Fibroblast of peridontal ligament (primary cell): ENCODE results near the gene MYH16.
"Not testable (repeated sequence)": the region's sequence is repeated elsewhere in the genome, so short reads cannot be mapped to it uniquely, and the experiment has no call there.

Experiments used
- DNase-seq: peaks from one replicate; pipeline ENCODE4 v3.0.0-alpha.2; 2010; ENCODE audit errors: extremely low read depth

Gene MYH16

DNA sequence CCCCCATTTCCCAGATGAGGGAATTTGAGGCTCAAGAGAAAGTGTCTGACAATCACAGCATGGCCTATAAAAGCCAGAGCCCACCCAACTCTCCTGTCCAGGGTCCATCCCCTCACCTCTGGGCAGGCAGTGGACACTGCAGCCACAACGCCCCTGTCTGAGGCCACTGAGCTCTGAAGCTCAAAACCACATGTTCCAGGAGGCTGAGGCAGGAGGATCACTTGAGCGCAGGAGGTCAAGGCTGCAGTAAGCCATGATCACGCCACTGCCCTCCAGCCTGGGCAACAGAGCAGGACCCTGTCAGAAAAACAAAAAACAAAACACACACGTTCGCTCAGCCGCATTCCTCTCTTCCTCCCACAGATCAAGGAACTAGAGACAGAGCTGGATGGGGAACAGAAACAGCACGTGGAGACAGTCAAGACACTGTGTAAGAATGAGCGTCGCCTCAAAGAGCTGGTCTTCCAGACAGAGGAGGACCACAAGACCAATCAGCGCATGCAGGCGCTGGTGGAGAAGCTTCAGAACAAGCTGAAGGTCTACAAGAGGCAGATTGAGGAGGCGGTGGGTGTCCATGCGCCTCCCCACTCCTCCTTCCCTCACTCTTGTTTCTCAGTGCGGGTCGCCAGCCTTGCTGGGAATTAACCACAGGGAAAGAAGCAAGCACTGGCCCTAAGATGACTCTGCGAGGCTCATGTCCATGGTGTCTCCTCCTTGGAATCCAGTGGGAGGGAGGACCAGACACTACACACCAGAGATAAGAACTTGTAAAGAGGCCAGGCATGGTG lies 33.0 kb downstream of the MYH16 start:
- no peak for DNase-seq

DNA sequence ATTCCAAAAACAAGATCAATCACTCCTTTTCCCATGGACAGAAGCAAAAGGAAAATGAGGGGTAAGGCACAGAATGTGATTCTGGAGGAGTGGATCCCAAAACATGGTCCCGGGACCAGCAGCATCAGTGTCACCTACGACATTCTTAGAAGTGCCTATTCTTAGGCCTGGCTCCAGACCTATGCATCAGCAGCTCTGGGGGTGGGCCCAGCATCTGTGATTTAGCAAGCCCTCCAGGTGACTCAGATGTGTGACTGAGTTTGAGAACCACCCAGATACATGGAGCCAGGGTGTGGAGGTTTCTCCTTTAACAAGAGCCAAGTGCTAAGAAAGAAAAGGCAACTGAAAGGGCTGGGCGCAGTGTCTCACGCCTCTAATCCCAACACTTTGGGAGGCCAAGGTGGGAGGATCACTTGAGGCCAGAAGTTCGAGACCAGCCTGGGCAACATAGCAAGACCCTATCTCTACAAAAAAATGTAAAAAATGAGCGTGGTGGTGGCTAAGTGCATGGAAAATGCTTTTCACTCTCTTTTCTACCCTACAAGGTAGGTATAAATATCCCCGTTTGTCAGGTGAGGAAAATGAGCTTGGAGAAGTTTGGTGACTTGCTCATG lies 35.9 kb downstream of the MYH16 start:
- no peak for DNase-seq

DNA sequence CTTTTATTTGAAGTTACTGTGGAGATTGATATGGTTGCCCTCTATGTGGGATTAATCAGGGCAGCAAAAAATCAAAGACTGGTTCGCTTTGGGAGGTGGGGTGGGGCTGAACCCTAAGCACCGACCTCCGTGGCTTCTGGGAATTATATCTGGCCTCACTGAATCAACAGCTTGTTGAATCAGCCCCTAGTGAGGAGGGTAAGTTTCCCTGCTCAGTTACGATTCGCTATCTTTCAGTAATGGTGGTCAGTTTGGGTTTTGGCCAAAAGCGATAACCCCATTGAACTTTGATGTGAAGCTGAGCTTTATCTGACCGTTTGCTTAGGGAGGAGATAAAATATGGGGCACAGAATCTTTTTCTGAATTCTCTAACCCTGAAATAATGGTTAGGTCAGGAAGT lies 36.5 kb downstream of the MYH16 start:
- DNase-seq = no peak

DNA sequence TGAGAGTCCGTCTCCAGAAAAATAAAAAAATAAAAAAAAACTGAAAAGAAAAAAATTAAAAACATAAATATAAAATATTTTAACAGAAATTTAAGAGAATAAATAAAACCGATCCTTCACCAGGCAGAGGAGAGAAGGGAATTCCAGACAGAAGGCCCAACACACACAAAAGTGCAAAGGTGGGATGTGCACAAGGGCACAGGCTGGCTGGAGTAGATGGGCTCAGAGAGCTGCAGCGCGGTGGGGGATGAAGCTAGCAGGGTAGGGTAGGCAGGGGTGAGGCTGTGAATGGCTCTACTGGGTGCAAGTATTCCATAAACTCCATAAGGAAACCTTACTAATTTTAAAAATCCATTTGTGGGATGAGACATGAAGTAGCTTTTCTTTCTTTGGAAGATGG lies 37.4 kb downstream of the MYH16 start:
- DNase-seq = no peak

DNA sequence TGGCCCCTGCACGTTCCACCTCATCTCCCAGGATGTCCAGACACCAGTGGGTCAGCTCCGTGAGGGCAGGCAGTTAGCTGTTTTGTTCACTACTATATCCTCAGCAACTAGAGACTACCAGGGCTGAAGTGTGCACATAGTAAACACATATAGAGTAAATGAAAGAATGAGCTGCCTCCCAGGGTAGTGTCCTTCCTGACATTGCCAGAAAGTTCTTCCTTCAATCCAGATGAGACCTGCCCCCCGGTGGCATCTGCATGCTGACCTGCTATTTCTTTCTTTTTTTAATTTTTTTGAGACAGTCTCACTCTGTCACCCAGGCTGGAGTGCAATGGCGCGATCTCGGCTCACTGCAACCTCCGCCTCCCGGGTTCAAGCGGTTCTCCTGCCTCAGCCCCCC lies 39.1 kb downstream of the MYH16 start:
- no peak for DNase-seq

DNA sequence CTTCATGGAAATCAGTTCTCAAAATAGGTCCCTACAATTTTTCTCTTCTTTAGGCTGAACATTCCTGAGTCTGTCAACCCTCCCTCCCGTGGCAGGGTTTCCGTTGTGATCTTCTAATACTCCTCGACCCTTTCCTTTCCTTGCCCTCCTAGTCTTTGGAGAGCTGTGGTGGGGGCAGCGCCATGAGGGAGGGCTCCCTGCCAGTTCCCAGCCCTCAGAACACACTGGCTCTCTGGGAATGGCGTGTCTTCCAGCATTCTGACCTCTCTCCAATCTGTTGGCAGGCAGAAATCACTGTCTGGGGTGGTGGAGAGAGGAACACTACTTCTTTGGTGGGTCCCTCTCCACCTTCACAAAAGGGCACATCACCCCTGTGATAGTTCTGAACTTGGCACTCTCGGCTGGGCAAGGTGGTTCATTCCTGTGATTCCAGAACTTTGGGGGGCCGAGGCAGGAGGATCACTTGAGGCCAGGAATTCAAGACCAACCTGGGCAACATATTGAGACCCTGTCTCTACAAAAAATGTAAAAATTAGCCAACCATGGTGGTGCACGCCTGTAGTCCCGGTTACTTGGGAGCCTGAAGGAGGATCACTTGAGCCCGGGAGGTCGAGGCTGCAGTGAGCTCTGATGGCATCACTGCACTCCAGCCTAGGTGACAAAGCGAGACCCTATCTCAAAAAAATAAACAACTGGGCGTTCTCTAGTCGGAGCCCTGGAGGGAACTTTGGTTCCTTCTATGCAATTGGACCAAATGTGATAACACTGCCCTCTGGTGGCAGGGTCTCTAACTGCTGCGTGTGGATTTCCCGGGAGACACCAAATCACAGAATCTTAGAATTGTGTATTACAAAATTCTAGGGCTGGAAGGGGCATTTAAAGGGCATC lies 39.9 kb downstream of the MYH16 start:
- peak; percentile 79 for DNase-seq

DNA sequence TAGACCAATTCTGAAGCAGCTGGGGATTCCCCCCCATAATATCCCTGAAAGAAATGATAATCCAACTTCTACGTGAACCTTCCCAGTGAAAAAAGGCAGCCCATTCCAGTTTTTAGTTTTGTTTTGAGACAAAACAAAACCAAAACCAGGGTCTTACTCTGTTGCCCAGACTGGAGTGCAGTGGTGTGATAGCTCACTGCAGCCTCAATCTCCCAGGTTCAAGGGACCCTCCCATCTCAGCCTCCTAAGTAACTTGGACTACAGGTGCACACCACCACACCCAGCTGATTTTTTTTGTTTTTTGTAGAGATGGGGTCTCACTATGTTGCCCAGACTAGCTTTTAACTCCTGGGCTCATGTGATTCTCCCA lies 40.5 kb downstream of the MYH16 start:
- no peak for DNase-seq

DNA sequence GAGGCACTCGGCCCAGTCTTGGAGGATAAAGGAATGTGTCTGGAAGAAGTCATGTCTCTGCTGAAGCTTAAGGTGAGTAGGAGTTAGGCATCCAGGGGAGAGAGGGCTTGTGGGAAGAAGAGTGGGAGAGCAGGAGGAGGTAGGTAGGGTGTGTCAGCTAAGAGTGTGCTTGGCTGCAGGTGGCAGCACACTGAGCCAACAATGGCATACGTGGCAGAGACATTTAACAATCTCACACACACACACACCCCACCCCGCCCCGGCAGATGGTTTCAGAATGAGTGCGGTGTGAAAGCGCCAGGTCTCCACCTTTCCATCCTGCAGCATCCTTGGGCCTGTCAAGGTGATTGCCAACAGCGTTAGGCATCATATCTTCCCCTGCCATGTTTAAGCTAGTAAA lies 41.9 kb downstream of the MYH16 start:
- DNase-seq = no peak

DNA sequence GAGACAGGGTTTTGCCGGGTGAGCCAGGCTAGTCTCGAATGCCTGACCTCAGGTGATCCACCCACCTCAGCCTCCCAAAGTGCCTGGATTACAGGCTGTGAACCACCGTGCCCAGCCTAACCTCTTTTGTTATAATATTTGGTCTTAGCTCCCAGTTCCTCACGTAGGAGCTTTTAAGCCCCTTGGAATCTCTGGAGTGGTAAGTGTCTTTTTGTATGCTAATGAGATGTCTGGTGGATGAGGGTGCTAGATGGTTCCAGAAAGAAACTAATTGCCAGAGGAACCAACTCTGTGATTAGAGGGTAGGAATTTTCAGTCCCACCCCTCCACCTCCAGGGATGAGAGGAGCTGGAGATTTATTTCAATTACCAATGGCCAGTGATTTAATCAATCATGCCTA lies 47.7 kb downstream of the MYH16 start:
- DNase-seq = no peak

DNA sequence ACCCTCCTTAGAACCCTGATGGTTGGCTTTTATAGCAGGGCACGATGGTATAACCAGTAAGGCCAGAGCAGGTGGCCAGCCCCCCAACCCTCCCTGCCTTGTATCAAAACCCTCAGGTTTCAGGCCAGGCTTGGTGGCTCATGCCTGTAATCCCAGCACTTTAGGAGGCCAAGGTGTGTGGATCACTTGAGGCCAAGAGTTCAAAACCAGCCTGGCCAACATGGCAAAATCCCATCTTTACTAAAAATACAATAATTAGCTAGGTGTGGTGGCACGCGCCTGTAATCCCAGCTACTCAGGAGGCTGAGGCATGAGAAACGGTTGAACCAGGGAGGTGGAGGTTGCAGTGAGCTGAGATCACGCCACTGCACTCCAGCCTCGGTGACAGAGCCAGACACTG lies 50.0 kb downstream of the MYH16 start:
- DNase-seq = not testable (repeated sequence)

DNA sequence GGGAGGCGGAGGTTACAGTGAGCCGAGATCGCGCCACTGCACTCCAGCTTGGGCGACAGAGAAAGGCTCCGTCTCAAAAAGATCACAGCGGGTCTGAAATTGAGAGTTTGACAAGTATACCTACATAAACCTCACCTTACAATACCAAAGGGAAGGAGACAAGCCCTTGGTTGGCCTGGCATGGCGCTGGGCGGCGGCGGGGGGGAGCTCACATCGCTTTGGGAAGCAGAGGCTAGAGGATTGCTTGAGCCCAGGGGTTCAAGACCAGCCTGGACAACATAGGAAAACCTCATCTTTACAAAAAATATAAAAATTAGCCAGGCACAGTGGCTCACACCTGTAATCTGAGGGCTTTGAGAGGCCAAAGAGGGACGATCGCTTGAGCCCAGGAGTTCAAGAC lies 51.9 kb downstream of the MYH16 start:
- no peak for DNase-seq

DNA sequence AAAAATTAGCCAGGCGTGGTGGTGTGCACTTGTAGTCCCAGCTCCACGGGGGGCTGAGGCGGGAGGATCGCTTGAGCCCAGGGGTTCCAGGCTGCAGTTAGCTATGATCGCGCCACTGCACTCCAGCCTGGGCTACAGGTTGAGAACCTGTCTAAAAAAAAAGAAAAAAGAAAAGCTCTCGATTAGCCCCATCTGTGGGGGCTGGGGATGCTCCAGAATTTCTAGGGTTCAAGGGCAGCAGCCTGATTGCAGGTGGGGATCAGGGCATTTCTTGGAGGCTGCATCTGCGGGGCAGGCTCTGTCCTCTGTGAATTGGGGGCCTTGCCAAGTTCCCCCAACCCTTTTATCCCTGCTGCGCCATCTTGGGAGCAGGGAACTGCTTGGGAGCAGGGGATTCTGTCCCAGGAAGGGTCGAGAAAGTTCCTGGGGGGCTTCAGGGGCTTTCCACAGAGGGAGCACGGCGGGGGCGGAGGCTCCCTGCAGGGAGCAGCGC lies 52.4 kb downstream of the MYH16 start:
- no peak for DNase-seq

DNA sequence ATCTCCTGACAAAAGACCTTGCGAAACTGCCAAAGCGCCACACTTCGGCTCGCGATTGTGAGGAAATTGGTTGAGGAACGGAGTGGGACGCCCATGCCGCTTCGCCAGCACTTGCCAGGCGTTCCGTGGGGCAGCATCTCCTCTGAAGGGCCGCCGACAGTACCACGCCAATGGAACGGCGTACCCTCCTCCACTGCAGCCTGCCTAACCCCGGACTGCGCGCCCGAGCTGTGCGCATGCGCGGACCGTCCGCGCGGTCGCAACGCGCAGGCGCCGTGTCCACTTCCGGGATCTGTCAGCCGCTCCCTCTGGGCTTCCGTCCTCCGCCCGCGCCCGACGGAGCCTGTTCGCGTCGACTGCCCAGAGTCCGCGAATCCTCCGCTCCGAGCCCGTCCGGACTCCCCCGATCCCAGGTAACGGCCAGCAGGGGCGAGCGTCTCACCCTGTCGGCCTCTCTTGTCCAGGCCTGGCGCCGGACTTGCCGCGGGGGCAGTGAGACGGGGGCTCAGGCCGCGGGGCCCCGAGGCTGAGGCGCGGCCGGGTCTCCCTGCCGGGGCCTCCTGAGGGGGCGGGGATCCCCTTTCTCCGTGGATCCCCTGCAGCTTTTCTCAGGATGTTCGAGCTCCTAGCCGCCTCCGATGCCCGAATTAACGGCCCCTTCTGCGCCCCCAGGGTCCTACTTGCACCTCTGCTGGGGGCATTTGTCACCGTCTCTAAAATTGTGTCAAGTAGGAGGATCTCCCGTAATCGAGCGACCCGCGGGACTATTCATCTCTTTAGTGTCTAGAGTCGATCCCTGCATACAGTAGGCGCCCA lies 53.2 kb downstream of the MYH16 start, which contains the start of gene ARPC1A:
ARPC1A (plus strand) TSS at position 307 of the 816 bp plus-strand sequence. CDS start 7,456 bp downstream, outside the sequence.
- peak; percentile 88 for DNase-seq

DNA sequence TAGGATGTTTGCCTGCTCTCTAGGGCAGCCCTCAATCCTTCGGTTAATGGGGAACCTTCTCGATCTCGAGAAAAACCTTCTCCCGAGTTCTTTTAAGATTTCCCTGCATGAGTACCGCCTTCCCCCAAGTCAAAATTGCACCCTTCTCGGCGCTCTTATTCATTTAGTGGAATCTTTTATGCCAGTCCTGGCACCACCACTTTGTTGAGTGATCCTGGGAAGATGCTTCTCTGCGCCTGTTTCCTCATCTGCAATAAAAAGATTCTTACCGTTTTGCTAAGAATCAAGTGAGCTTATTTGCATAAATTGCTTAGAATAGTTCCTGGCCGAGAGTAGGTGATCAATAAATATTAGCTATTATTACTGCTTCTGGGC lies 53.8 kb downstream of the MYH16 start:
- no peak for DNase-seq

DNA sequence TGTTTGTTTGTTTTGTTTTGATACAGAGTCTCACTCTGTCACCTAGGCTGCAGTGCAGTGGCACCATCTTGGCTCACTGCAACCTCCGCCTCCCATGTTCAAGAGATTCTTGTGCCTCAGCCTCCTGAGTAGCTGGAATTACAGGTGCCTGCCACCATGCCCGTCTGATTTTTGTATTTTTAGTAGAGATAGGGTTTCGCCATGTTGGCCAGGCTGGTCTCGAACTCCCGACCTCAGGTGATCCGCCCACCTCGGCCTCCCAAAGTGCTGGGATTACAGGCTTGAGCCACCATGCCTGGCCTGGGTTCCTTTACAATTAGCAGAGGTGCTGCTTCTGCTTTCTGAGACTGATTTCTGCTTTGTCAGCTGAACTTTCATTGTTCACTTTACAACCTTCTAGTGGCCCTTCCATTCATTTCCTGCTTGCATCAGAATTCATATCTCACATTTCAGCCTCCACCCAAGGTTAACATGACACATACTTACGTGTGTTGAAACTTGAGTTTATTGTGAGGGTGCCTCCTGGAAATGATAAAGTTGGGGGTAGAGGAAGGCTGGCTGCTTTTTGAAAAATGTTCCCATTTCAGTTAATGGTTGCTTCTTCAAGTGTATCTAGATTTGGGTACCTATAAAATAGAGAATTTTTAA lies 57.8 kb downstream of the MYH16 start:
- DNase-seq = peak; percentile 89

DNA sequence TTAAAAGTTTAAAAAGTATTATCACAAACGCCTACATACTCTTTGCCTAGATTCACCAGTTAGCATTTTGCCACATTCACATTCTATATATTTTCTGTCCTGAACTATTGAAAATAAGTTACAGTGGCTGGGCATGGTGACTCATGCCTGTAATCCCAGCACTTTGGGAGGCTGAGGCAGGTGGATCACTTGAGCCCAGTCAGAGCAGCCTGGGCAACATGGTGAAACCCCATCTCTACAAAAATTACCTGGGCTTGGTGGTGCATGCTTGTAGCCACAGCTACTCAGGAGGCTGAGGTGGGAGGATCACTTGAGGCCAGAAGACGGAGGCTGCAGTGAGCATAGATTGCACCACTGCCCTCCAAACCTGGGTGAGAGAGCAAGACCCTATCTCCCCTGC lies 58.4 kb downstream of the MYH16 start:
- no peak for DNase-seq

DNA sequence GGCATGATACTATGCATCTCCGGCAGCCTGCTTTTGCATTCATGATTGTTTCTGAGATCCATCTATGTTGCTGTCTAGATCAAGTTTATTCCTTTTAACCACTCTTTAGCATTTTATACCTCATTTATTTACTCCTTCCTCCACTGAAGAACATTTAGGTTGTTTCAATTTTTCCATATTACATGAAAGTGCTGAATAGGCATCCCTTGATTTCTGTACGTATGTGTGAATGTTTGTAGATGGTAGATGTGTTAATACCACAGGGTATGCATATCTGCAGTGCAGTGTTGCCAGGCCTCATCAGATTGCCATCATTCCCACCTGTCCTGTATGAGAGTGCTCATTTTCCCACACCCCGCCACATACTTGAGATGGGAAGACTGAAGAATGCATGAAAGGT lies 67.0 kb downstream of the MYH16 start:
- DNase-seq = no peak

DNA sequence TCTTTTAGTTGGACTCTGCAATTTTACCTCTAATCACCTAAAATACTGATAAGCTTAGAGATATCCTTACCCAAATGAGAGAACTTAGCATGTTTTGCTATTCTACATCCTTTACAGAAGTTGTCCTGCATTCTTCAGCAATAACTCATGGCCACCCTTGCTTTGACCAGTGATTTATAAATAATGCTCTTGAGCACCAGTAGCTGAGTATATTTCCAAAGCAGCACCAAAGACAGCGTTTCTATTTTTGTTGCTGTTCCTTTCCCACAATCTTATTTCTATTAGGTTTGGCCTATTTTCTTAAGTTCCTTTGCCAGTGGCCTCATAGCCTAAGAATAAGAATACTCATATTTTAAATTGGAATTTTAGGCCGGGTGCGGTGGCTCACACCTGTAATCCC lies 68.0 kb downstream of the MYH16 start:
- DNase-seq = no peak

DNA sequence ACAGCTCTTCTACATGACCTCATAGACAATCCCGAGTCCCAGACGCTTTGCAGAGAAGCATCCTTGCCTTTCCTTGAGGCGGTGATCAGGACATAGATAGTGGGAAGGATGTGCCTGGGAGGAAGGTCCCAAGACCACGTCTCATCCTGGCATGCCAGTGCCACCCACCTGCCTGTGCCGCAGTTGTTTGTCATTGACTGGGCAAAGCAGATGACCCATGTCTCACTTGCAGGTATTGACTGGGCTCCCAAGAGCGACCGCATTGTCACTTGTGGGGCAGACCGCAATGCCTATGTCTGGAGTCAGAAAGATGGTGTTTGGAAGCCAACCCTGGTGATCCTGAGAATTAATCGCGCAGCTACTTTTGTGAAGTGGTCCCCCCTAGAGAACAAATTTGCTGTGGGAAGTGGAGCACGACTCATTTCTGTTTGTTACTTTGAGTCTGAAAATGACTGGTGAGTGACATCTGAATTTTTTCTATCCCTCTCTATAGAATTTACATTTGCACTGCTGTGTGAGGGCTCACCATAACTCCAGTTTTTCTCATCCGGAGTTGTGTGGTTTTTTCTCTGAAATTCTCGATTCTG lies 71.5 kb downstream of the MYH16 start:
- no peak for DNase-seq

DNA sequence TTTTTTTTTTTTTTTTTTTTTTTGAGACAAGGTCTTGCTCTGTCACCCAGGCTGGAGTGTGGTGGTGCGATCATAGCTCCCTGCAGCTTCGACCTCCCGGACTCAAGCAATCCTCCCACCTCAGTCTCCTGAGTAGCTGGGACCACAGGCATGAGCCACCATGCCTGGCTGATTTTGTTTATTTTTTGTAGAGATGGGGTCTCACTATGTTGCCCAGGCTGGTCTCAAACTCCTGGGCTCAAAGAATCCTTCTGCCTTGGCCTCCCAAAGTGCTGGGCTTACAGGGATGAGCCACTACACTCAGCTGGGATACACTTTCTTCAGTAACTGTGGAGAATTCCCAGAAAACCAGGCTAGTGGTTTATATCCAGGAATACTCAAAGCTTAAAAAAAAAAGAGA lies 78.0 kb downstream of the MYH16 start:
- DNase-seq = not testable (repeated sequence)

DNA sequence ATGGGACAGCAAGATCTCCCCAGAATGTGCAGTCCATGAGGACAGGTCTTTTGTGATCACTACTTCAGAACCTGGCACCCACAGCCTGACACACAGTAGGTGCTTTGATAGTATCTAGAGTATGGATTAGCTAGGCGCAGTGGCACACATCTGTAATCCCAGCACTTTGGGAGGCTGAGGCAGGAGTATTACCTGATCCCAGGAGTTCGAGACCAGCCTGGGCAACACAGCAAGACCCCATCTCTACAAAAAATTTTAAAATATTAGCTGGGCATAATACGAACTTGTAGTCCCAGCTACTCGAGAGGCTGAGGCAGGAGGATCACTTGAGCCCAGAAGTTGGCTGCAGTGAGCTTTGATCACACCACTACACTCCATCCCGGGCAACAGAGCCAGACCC lies 79.6 kb downstream of the MYH16 start:
- DNase-seq = no peak
